Testis (tissue), 3 donors: ENCODE results near the gene CAPN12. TPM values are rescaled to one million over a fixed set of nuclear protein-coding genes. Genes with fewer than 3 reads are reported as not detected.

Source experiments
- DNase-seq: peaks from one replicate; pipeline ENCODE4 v3.0.0-alpha.2; 2019
- H3K27ac ChIP-seq, 2 donors: fragments of 200-600 bp; sonication (generic); one replicate each; pipeline ENCODE4 v1.5.1; 2019
- H3K27me3 ChIP-seq: fragments of 200-600 bp; sonication (generic); one replicate; pipeline ENCODE4 v1.5.1; 2019
- H3K36me3 ChIP-seq: fragments of 200-600 bp; sonication (generic); one replicate; pipeline ENCODE4 v1.5.1; 2017; ENCODE audit warnings: low read depth; ENCODE audit errors: missing control alignments
- H3K4me1 ChIP-seq: fragments of 200-600 bp; sonication (generic); one replicate; pipeline ENCODE4 v1.5.1; 2019
- H3K4me3 ChIP-seq, 2 donors: fragments of 200-600 bp; sonication (generic); one replicate each; pipeline ENCODE4 v1.5.1; 2017 to 2019
- H3K9me3 ChIP-seq: fragments of 200-600 bp; sonication (generic); one replicate; pipeline ENCODE4 v1.5.1; 2017
- CTCF ChIP-seq, 3 experiments: fragments of 450-650 bp in 2 of 3; fragments of 200-600 bp in 1 of 3; sonication (generic) in 1 of 3; IDR thresholded peaks; one replicate each; pipeline ENCODE4 v1.5.1; 2016 to 2019; ENCODE audit warnings: antibody characterized with exemption in 3 of 3, mild to moderate bottlenecking in 2 of 3, moderate library complexity in 1 of 3
- POLR2A ChIP-seq: fragments of 450-650 bp; IDR thresholded peaks from one replicate; pipeline ENCODE4 v1.6.1; 2017; ENCODE audit warnings: antibody characterized with exemption, mild to moderate bottlenecking, moderate library complexity
- WGBS, 2 donors: methylation state at CpG; one replicate each; pipeline ENCODE4 v1.1.5; 2018; 5-methylcytosine and 5-hydroxymethylcytosine counted together
- intact Hi-C: fragments of 100-400 bp; cut with DNase I; formaldehyde crosslinking; loops from one replicate; pipeline ENCODE4 v1.15.1; 2023; ENCODE audit warnings: low total_unique reads
- polyA plus RNA-seq: library from polyadenylated mRNA; stranded (reverse); fragments of 350-450 nt; fragmentation: Illumina TruSeq; extraction: RNeasy Lipid Tissue Mini Kit (QIAGEN cat#74804); gene quantifications from one replicate; pipeline ENCODE4 v1.2.3, GENCODE V29; 2014; ENCODE audit warnings: low read depth, low replicate concordance; ENCODE audit not compliant: insufficient read depth
- total RNA-seq, 2 donors: library from RNA; depleted of rRNA; stranded (reverse); fragments of >200 nt; gene quantifications; one replicate each; pipeline ENCODE4 v1.2.3, GENCODE V29; 2016

CAPN12 gene
- total and polyA plus RNA-seq, 3 donors from 2014 or later = 3.6 to 5.5 (median 4.6) TPM

DNA sequence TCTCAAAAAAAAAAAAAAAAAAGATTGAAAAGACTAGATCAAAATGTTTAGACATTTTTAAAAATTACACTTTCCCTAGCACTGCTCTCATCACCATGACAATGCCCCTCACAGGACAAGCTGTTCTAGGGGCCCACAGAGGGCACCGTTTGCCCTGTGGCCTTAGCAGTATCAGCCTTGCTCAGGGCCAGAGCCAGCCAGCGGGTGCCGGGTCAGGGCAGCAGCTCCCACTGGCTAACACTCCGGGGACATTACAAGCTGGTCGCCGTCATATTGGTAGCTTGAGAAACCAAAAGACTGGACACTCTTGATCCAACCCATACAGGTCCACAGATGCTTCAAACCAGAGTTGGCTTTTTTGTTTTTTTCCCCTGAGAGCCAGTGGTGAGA, 18.0 kb downstream of the CAPN12 start:
- WGBS, 2 donors = 71 to 90% methylated on average over 5 to 6 of the region's 6 CpGs
- intact Hi-C loops = loop anchor here (10.0 kb wide), 1 partner anchor 71 kb away; no protein-coding TSS in a partner anchor
- TF ChIP-seq CTCF (IDR thresholded peaks at IDR 0.05) (no peak), POLR2A (no peak)
- Histone ChIP-seq H3K36me3 (no peaks in the 10 kb centered on the region), H3K4me1 (peaks cover 37% of the 10 kb centered on the region), H3K9me3 (no peaks in the 10 kb centered on the region), H3K27me3 (no peaks in the 10 kb centered on the region), H3K4me3 (peak overlapping the region in 1 of 2 donors; percentile 58), H3K27ac (peak overlapping the region in 1 of 2 donors; percentile 44)
- DNase-seq = no peak

DNA sequence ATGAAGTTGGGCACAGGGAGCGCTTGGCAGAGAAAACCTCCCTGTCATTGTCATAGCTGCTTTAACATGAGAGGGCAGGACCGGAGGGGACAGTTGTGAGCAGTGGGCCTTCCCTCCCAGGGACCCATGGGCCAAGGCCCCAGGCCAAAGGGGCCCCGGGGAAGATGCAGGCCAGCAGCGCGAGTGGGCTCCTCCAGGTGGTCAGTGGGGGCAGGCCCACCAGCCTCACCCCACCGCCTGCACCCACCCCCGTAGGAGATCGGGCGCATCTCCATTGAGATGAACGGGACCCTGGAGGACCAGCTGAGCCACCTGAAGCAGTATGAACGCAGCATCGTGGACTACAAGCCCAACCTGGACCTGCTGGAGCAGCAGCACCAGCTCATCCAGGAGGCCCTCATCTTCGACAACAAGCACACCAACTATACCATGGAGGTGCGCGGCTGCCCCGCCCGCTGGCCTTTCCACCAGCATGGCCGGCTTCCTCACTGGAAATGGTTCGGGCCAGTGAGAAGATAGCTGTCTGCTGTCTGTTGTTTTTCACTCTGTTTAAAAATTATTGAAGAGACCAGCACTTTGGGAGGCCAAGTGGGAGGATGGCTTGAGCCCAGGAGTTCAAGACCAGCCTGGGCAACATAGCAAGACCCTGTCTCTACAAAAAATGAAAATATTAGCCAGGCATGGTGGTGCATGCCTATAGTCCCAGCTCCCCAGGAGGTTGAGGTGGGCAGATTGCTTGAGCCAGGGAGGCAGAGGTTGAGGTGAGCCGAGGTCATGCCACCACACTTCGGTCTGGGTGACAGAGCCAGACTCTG, 18.6 kb downstream of the CAPN12 start:
- no peak for DNase-seq
- H3K9me3 ChIP-seq = no peaks in the 10 kb centered on the region
- peak overlapping the region; percentile 1 to 44 for H3K27ac ChIP-seq
- H3K27me3 ChIP-seq = no peaks in the 10 kb centered on the region
- H3K36me3 ChIP-seq = no peaks in the 10 kb centered on the region
- intact Hi-C loops = loop anchor here (10.0 kb wide), 1 partner anchor 71 kb away; no protein-coding TSS in a partner anchor
- WGBS, 2 donors = 76 to 90% methylated on average over 13 to 21 of the region's 21 CpGs
- TF ChIP-seq POLR2A = no peak
- TF ChIP-seq CTCF (IDR thresholded peaks at IDR 0.05) = no peak
- H3K4me3 ChIP-seq = no peak overlapping the region
- H3K4me1 ChIP-seq = peaks cover 37% of the 10 kb centered on the region

- no peaks in the 10 kb centered on the region for H3K27me3 ChIP-seq
- intact Hi-C loops = loop anchor here (10.0 kb wide), 1 partner anchor 69 kb away; no protein-coding TSS in a partner anchor
- 84 to 90% methylated on average over 25 to 42 of the region's 42 CpGs for WGBS, 2 donors
- peak overlapping the region in 1 of 2 donors; percentile 16 for H3K27ac ChIP-seq
- H3K4me1 ChIP-seq = peaks cover 44% of the 10 kb centered on the region
- no peak for DNase-seq
- no peak for TF ChIP-seq POLR2A
- no peak for TF ChIP-seq CTCF (IDR thresholded peaks at IDR 0.05)
- no peaks in the 10 kb centered on the region for H3K9me3 ChIP-seq
- no peak overlapping the region for H3K4me3 ChIP-seq
- no peaks in the 10 kb centered on the region for H3K36me3 ChIP-seq
Measured at GRCh38 chr19:38723990-38724854, 20.1 kb downstream of the CAPN12 start.

GRCh38 chr19:38723606-38723965, 20.7 kb downstream of the CAPN12 start:
- Histone ChIP-seq H3K36me3 (no peaks in the 10 kb centered on the region), H3K27ac (peak overlapping the region; percentile 15 to 16), H3K4me1 (peaks cover 43% of the 10 kb centered on the region), H3K4me3 (no peak overlapping the region), H3K27me3 (no peaks in the 10 kb centered on the region), H3K9me3 (no peaks in the 10 kb centered on the region)
- no peak for DNase-seq
- intact Hi-C loops = loop anchor here (10.0 kb wide), 1 partner anchor 69 kb away; no protein-coding TSS in a partner anchor
- TF ChIP-seq POLR2A (no peak), CTCF (IDR thresholded peaks at IDR 0.05) (no peak)
- 46 to 73% methylated on average over 2 to 11 of the region's 11 CpGs for WGBS, 2 donors
